HG03469 (cell line): ENCODE data around the gene ANKUB1.

ENCODE experiments used
- ATAC-seq: cut with Tn5 transposase; IDR thresholded peaks from one replicate; pipeline ENCODE4 v1.9.1; 2021; ENCODE audit warnings: mild to moderate bottlenecking, moderate library complexity, moderate number of reproducible peaks; ENCODE audit not compliant: unreplicated experiment

Gene ANKUB1

GRCh38 chr3:149713730-149714654, 78.4 kb downstream of the ANKUB1 start:
- no peak for ATAC-seq
